NCI-H128 (cell line): ENCODE results near the gene BBS4.
"Not testable (repeated sequence)": the region's sequence is repeated elsewhere in the genome, so short reads cannot be mapped to it uniquely, and the experiment has no call there.

Source experiments
- DNase-seq: peaks from one replicate; lab custom pipeline; 2025; ENCODE audit not compliant: unreplicated experiment; lab: John Stamatoyannopoulos, UW

Gene BBS4

DNA sequence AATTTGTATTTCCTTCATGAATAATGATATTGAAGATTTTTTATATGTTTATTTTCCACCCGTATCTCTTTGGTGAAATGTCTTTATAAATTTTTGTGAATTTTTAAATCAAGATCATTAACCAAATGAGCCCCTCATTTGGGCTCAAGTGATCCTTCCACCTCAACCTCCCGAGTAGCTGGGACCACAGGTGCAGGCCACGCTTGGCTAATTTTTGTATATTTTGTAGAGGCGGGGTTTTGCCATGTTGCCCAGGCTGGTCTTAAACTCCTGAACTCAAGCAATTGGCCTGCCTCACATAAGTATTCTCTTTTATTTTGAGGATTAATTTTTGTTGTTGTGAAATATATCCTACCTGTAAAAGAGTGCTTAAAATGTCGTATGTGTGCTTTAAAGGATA is 4.9 kb downstream of the BBS4 start:
- no peak for DNase-seq

DNA sequence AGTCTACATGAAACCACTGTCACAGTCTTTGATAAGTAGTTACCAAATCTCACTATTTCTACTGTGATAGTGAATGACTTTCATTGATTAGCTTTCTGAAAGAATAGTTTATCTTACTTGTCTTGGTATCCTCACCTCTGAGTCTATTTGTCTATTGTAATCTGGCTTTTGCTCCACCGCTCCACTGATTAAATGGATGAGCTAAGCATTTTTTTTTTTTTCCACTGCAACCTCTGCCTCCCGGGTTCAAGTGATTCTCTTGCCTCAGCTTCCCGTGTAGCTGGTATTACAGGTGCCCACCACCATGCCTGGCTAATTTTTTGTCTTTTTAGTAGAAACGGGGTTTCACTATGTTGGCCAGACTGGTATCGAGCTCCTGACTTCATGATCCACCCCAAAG is 12.9 kb downstream of the BBS4 start:
- DNase-seq = no peak

DNA sequence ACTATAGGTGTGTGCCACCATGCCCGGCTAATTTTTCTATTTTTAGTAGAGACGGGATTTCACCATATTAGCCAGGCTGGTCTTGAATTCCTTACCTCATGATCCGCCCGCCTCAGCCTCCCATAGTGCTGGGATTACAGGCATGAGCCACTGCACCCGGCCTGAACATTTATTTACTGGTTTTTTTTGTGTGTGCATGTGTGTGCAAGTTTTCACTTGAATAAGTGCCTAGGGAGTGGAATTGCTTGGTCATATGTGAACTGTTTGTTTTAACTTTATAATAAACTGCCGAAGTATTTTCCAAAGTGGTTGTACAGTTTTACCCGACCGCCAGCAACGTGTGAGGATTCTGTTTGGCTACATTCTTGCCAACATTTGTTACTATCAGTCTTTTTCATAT is 14.1 kb downstream of the BBS4 start:
- DNase-seq = no peak

DNA sequence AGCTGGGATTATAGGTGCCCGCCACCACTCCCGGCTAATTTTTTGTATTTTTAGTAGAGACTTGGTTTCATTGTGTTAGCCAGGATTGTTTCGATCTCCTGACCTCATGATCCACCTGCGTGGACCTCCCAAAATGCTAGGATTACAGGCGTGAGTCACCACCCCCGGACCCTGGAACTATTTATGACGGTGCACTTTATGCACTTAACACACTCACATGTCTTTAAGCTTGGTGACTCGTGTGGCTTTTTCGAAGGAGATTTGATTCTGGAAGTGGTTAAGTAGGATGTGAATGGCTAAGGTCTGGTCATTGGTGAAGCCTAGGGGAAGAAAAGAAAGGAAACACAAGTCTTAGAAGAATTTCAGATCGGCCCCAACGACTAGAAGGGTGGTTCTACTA is 20.3 kb downstream of the BBS4 start:
- DNase-seq = no peak

DNA sequence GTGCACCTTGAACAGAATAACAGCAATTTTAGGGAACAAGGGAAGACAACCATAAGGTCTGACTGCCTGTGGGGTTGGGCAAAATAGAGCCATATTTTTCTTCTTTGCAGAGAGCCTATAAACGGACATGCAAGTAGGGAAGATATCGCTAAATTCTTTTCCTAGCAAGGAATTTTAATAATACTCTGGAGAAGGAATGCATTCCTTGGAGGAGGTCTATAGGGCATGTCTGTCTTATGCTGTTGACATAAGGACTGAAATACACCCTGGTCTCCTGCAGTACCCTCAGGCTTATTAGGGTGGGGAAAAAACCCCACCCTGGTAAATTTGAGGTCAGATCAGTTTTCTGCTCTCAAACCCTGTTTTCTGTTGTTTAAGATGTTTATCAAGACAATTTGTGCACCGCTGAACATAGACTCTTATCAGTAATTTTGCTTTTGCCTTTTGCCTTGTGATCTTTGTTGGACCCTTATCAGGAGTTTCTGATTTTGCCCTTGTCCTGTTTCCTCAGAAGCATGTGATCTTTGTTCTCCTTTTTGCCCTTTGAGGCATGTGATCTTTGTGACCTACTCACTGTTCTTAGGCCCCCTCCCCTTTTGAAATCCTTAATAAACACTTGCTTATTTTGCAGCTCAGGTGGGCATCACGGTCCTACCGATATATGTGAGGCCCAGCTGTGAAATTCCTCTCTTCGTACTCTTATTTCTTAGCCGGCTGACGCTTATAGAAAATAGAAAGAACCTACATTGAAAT is 22.7 kb downstream of the BBS4 start:
- DNase-seq = not testable (repeated sequence)

DNA sequence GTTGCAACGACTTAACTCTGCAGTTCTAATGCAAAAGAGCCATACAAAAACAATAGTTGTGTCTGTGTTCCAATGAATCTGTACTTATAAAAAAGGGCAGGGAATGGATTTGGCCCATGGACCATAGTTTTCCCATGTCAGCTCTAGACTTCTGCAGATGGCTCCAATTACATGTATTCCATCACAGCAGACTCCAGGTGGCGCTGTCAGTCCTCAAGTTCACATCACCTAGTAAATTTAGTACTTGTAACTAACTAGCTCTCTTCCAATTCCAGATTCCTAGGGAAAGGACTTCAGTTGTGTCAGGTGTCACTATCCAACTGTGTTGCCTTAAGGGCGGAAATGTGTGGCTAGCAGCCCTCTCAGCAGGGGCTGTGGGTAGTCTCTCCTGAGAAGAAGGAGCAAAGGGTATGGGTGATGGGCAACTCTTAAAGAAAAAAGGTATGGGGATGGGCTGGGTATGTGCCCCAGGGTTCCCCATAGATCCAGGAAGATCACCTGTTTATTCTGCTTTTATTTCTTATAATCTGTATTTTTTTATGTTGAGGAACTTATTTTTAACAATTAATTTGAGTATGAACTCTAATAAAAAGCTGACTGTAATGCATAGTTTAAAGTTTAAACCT is 36.2 kb downstream of the BBS4 start:
- peak; percentile 9 for DNase-seq

DNA sequence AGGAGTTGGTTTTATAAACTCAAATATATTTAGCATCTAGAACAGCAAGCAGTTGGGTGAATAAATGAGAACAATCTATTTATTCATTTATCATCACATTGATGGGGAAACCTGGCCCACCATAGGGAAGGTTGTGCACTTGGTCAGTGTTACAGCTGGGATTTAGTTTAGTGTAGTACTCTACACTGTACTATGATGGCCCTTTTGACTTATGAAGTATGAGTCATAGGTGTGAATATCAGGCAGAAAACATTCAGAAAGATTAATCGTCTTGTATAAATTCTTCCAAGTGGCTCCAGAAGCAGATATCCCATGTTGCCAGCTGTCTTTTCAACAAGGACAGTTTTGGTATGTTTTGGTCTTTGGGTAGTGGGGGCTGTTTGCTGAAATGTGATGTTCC is 38.0 kb downstream of the BBS4 start:
- no peak for DNase-seq

DNA sequence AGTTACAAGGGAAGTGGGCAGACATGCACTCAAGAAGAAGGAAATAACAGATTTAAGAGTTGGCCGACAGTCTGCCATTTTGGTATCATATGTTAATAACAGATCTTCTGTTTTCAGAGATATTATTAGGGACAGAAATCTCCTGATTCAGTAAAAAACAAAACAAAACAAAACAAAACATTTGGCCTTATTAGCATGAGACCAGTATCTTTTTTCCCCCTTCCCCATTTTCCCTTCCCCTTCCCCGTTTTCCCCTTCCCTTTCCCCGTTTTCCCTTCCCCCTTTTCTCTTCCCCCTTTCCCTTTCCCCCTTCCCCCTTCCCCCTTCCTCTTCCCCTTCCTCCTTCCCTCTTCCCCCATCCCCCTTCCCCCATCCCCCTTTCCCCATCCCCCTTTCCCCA is 39.4 kb downstream of the BBS4 start:
- no peak for DNase-seq

DNA sequence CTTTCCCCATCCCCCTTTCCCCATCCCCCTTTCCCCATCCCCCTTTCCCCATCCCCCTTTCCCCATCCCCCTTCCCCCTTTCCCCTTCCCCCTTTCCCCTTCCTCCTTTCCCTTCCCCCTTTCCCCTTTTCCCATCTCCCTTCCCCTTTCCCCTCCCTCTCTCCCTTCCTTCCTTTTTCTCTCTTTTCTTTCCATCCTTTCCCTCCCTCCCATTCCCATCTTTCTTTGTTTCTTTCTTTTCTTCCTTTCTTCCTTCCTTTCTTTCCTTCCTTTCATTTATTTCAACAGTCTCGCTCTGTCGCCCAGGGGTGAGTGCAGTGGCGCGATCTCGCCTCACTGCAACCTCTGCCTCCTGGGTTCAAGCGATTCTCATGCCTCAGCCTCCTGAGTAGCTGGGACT is 39.8 kb downstream of the BBS4 start:
- DNase-seq = not testable (repeated sequence)

DNA sequence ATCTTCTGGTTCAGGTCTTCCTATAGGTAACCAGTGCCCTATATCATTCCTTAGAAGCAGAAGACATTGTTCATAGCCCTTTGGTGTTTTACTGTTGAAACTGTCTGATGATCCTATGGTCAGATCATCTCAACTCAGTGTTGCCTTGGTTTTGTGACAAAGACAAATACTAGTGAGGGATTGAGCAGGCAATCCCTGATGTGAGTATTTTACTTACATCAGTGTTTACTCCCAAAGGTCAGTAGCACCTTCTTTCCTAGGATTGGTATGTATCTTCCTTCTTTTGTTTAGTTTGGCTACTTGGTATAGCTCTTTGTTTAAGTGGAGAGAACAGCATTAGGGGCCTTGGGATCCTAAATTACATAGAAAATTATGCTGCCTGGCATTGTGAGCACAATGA is 41.1 kb downstream of the BBS4 start:
- DNase-seq = no peak

DNA sequence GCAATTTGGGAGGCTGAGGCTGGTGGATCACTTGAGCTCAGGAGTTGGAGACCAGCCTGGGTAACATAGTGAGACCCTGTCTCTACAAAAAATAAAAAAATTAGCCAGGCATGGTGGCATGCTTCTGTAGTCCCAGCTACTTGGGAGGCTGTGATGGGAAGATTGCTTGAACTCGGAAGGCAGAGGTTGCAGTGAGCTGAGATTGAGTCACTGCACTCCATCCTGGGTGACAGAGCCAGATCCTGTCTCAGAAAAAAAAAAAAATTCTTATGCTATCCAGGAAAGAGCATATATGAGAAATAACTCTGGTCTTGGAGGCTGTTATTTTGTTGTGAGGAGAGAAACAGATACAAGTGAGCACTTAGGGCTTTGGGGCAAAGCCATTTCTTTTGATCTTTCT is 42.2 kb downstream of the BBS4 start:
- not testable (repeated sequence) for DNase-seq

DNA sequence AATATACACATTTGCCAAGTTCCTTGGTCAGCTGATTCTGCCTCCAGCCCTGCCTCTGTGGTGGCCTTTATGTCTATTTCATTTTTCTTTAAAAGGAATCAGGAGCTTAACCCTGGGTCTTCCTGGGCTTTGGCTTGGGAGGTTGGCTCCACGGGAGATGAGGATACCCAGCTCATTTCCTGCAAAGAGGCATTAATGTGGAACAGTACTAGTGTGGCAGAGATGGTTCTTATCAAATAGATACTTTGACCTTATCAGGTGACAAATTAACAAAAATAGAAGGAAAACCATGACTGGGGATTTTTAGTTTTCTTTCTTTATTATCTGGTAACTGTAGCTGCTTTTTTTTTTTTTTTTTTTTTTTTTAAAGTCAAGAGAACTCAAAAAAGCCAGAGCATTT is 42.8 kb downstream of the BBS4 start:
- no peak for DNase-seq

DNA sequence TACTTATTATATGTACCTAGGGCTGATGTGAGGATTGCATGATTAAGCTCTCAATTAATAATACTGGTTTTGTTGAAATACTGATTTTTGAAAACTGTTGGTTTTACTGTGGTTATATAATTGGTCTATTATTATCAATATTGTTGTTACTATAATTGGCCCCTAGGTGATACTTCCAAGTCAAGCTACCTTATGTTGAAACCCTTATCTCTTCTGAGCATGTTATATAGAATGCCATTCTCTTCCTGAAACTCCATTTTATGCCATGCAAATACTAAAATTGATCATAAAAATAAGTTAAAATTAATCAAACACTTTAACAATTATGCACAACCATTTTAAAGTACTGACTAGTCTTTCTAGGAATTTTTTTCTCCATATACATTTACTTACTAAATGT is 46.1 kb downstream of the BBS4 start:
- DNase-seq = no peak

DNA sequence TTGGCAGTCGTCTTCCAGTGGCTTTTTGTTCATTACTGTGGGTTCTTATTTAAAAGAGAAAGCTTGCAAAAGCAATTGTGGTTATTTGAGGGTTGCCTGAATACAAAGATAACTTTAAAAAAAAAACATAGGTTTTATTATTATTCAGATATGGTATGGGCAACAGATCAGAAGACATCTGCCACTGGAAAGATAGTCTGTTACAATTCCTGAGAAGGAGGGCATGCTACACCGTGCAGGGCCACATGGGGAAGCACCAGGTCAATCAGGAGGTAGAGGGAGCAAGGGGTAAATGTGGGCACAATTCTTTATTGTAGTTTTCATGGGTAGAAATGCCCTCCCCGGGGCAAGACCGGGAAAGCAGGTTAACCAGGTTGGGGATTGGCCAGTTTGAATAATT is 46.5 kb downstream of the BBS4 start:
- DNase-seq = no peak

DNA sequence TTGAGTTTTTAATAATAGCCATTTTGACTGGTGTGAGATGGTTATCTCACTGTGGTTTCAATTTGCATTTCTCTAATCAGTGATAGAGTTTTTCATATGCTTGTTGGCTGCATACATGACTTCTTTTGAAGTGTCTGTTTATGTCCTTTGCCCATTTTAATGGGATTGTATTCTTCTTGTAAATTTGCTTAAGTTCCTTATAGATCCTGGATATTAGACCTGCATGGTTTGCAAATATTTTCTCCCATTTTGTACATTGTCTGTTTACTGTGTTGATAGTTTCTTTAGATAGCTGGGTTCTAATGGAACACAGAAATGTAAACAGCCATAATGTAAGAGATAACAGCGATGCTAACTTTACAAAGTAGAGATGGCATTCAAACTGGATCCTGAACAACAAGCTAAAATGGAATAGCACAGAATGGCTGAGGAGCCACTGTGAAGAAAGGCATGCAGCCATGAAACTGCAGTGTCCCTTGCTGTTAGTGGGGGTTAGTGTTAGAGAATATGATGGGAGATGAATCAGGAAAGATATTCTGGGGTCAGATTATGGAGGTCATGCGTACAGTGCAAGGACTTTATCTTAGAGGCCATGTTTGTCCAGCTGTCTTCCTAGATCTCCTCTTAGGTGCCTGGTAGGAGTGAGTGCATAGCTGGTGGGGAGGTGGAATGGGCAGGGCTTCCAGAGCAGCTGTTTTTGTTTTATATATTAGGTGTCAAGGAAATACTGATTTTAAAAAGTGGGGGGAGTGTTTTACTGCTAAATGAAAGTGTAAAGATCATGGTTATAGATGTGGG is 48.1 kb downstream of the BBS4 start:
- no peak for DNase-seq

DNA sequence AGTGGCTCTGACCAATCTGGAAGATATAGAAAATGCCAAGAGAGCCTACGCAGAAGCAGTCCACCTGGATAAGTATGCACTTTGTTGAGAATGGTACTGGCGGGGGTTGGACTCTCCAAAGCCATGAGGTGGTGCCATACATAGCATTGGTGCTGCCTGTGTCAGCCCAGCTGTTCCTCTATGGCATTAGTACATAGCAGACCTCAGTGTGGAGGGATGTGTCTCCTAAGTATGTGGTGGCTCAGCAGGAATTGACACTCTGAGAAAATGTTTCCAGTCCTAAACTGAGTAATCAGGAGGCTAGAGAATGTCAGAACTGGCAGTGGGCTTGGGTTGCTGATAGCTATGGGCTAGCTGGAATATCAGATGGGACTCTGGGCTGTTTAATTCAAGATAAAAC is 49.1 kb downstream of the BBS4 start:
- DNase-seq = no peak

DNA sequence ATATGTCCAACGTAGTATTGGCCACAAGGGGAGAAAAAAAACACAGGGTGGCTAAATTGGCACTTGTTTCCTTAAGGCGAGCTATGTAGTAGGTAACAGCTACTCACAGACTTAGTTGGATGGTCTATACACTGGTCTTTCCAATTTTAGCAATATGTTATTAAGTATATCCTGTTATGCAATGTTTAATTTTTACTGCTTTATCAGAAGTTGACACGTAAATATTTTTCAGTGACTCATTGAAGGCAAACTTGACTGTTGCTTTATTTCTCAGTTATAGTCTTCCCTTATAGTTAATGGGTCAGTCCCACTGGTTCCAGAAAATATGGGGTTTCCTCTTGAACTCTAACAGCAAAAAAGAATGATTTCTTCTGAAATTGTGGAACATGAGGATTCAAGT is 51.1 kb downstream of the BBS4 start:
- DNase-seq = no peak

DNA sequence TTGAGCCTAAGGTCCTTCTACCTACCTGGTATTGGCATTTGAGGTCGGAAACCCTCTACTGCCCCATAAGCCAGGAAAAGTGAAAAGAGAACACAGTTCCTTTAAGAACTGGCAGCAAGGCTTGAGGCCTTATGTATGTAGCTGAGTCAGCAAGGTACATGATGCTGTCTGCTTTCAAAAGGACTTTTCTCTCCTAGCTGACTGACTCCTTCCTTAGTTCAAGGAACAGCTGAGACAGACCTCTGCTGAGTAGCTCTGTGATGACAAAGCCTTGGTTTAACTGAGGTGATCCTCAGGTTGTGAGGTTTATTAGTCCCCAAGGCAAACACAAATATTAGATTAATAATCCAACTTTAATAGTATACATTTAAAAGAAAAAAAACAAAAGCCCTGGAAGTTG is 51.7 kb downstream of the BBS4 start:
- DNase-seq = no peak

DNA sequence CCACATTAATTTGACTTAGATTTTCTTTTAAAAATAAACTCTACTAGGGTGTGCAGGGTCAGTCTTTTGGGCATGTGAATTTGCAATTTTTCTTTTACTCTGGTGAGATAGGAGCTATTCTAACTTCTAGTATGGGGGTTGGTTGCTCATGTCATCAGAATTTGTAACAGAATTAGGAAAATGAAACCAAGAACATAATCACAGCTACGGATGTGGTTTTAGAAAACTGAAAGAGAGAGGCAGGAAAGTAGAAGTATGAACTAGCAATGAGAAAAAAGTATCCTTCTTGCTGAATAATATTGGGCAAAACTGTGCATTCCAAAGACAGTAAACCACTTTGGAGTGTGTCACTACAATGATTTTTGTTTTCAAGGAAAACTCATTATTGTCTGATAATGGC is 54.2 kb downstream of the BBS4 start:
- no peak for DNase-seq

DNA sequence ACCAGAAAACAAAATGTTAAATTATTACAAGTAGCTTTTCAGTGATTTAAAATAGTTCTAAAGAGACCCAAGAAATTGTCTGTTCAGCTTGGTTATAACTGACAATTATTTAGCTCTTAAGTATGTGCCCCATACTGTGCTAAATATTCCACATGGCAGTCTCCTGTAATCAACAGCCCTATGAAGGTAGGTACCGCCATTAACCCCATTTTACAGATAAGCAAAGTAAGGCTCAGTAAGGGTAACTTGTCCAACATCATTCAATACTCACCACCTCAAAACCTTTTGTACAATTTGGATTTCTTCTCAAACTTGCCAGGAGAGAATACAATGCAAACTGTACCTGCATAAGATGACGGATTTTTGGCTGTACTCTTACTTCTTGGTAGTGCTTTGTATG is 63.7 kb downstream of the BBS4 start:
- DNase-seq = no peak

DNA sequence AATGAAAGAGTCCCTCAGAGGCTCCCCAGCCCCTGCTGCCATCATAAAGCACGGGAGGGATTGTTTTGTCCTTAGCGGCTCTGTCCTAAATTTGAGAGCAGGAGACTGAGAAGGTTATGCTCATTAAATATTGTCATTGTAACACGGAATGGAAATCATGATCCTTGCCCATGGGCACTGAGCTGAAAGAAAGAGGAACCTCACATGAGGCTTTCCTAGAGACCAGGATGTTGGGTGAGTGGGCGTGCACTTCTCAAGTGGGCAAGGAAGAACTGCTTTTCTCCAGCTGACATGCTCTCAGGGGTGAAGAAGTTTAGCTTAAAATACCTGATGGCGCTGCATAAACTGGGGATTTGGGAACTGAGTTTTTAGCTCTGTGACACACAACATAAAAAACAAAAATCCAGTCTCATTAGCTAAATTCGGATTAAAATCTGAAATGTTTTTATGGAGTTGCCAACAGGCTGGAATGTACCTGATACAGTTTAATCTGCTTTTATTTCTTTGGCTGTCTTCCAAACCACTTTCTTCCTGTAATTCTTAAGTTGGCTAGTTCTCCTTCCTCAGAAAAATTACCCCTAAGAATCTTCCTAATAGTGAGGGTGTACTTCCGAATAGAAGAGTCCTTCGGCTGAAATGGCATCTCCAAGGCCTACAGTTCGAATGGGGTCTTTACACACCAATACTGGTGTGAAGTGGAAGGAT is 65.9 kb downstream of the BBS4 start:
- DNase-seq = no peak

DNA sequence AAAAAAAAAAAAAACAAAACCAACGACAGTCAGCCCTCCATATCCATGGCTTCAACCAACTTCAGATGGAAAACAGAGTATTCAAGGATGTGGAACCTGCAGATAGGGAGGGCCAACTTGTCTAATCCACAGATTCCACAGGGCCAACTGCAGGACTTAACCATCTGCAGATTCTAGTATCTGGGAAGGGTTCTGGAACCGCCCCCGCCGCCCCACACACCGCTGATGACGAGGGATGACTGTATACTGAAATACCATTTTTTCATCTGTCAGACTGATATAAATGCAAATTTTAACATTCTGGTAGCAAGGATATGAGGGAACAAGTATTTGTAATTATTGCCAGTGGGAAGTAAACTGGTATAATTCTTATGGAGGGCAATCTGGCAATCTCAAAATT is 68.1 kb downstream of the BBS4 start:
- DNase-seq = no peak
